Effector memory CD4-positive, alpha-beta T cell (primary cell): Measurements from ENCODE around the gene MTX3.

Experiments
- DNase-seq, 3 donors: peaks; one replicate each; pipeline ENCODE4 v3.0.0-alpha.2; 2020
- H3K27ac ChIP-seq: 2 replicates; pipeline ENCODE4 v1.7.0; 2013; ENCODE audit warnings: mild to moderate bottlenecking, low read length, moderate library complexity; ENCODE audit not compliant: insufficient read depth, poor library complexity, severe bottlenecking
- H3K27me3 ChIP-seq: replicated peaks from 2 replicates; pipeline ENCODE4 v1.7.0; 2013; ENCODE audit warnings: mild to moderate bottlenecking, low read length; ENCODE audit not compliant: insufficient read depth, control insufficient read depth, poor library complexity, severe bottlenecking
- H3K36me3 ChIP-seq: 2 replicates; pipeline ENCODE4 v1.7.0; 2013; ENCODE audit warnings: mild to moderate bottlenecking, low read length, moderate library complexity; ENCODE audit not compliant: control insufficient read depth, insufficient read depth
- H3K4me1 ChIP-seq: 2 replicates; pipeline ENCODE4 v1.7.0; 2013; ENCODE audit warnings: low read length, mild to moderate bottlenecking; ENCODE audit not compliant: control insufficient read depth, insufficient read depth, poor library complexity, severe bottlenecking
- H3K4me3 ChIP-seq: 2 replicates; pipeline ENCODE4 v1.7.0; 2013; ENCODE audit warnings: low read length, low read depth, mild to moderate bottlenecking; ENCODE audit not compliant: insufficient read depth, poor library complexity, severe bottlenecking
- H3K9me3 ChIP-seq: 2 replicates; pipeline ENCODE4 v1.7.0; 2013; ENCODE audit warnings: mild to moderate bottlenecking, low read length, moderate library complexity; ENCODE audit not compliant: control insufficient read depth

MTX3 gene

GRCh38 chr5:79984363-79984762 is 6.7 kb downstream of the MTX3 start:
- peaks cover 47% of the 10 kb centered on the region for H3K36me3 ChIP-seq

GRCh38 chr5:79983618-79984017 is 7.4 kb downstream of the MTX3 start:
- peaks cover 45% of the 10 kb centered on the region for H3K36me3 ChIP-seq
- peaks cover 5% of the 10 kb centered on the region for H3K4me1 ChIP-seq

More at GRCh38 chr5:79984363-79984762, 6.7 kb downstream of the MTX3 start:
- H3K9me3 ChIP-seq: no peaks in the 10 kb centered on the region
- no peak overlapping the region for H3K27ac ChIP-seq
- no peak for DNase-seq
- H3K4me3 ChIP-seq: no peak overlapping the region
- no peaks in the 10 kb centered on the region for H3K27me3 ChIP-seq
- H3K4me1 ChIP-seq: peaks cover 5% of the 10 kb centered on the region

DNA sequence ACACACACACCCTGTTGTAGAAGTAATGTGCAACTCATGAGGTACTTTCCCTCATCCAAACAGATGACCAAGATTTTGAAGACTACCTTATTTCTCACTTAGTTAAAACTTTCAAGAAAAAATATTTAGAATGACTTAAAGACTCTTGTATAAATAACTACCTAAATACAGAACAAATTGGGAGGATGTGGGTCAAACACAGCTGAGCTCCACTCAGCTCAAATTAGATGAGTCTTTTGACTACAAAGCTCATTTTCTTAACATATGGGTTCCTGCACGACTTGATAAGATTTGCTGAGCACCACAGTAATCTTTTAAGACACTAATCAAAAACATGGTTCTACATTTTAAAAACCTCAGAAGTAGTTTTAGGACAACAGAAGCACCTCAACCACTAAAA is 8.9 kb downstream of the MTX3 start:
- H3K36me3 ChIP-seq: peaks cover 45% of the 10 kb centered on the region
- no peak for DNase-seq
- H3K4me3 ChIP-seq: no peak overlapping the region
- H3K9me3 ChIP-seq: no peaks in the 10 kb centered on the region
- no peak overlapping the region for H3K27ac ChIP-seq
- H3K4me1 ChIP-seq: peaks cover 5% of the 10 kb centered on the region
- no peaks in the 10 kb centered on the region for H3K27me3 ChIP-seq

More at GRCh38 chr5:79983618-79984017, 7.4 kb downstream of the MTX3 start:
- Histone ChIP-seq H3K27me3 (no peaks in the 10 kb centered on the region), H3K4me3 (no peak overlapping the region), H3K27ac (no peak overlapping the region), H3K9me3 (no peaks in the 10 kb centered on the region)
- DNase-seq: no peak

DNA sequence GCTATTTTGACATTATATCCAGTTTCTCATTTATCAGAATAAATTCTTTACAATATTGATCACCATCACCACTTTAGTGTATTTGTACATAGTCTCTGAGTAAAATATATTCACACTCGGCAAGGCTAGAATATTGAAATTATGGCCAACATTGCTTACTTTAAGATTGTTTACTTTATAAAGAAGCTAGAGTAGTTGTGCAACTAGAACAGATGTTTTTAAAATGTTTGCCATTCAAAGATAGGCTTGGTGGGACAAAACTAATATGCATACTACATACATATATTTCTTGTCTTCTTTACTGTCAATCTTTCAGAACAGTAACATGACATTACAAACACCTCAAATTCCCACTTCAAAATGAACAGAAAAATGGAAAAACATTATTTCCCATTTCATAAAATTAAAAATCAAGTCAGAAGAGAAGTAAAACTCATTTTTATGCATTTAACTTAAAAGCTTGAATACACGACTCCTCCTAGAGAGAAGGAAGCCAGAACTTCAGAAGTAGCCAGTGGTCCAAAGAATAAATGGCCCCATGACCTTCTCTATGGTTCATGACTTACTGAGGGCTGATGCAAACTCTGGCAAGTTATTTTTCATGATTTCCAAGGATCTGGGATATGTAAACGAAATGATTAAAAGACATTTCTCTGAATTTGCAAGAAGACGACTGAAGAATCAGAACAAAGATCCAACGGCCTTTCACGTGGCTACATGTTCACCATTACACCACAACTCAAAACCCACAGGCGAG is 14.1 kb downstream of the MTX3 start:
- H3K36me3 ChIP-seq: peaks cover 5% of the 10 kb centered on the region
- H3K4me3 ChIP-seq: no peak overlapping the region
- no peaks in the 10 kb centered on the region for H3K27me3 ChIP-seq
- H3K9me3 ChIP-seq: no peaks in the 10 kb centered on the region
- no peak for DNase-seq
- H3K27ac ChIP-seq: no peak overlapping the region
- peaks cover 5% of the 10 kb centered on the region for H3K4me1 ChIP-seq

GRCh38 chr5:79975422-79975821 is 15.6 kb downstream of the MTX3 start:
- Histone ChIP-seq H3K4me1 (no peaks in the 10 kb centered on the region), H3K4me3 (no peak overlapping the region), H3K9me3 (no peaks in the 10 kb centered on the region), H3K27ac (no peak overlapping the region), H3K36me3 (peaks cover 5% of the 10 kb centered on the region), H3K27me3 (no peaks in the 10 kb centered on the region)
- no peak for DNase-seq

DNA sequence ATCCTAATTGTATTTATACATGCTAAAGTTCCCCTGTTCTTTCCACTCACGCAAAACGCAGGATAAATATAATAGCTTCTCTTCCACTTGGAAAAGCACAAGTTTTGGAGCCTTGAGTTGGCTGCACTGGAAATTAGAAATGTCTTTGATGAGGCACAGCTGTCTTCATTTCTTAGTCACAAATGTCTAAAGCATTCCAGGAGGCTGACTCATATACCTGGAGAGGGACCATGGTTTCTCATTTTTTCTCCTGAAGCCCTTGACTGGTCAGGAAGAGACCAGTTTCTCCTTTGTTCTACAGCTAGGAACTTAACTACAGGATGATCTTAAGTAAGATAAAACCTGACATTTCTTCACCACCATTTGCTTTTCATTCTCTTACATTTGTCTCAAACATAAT is 16.2 kb downstream of the MTX3 start:
- Histone ChIP-seq H3K4me3 (no peak overlapping the region), H3K4me1 (no peaks in the 10 kb centered on the region), H3K27ac (no peak overlapping the region), H3K27me3 (no peaks in the 10 kb centered on the region), H3K36me3 (peaks cover 5% of the 10 kb centered on the region), H3K9me3 (no peaks in the 10 kb centered on the region)
- no peak for DNase-seq

DNA sequence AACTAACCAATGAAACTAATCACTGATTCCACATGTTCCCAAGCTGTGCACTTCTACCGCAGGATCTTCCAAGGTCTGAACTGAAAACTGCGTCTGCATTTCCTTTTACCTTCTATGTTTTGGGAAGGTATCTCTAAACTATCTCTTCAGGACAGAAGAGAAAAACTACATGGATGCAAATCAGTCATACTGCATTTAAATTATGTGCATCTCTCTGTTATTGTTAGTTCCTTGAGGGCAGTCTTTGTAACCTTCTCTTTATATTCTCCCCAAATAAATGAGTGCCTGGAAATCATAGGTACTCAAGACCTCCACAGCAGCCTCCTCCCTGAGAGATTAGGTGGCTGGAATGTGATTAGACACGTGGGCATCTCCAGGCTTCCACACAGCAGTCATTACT is 17.1 kb downstream of the MTX3 start:
- Histone ChIP-seq H3K9me3 (no peaks in the 10 kb centered on the region), H3K4me3 (no peak overlapping the region), H3K4me1 (no peaks in the 10 kb centered on the region), H3K27me3 (no peaks in the 10 kb centered on the region), H3K36me3 (peaks cover 5% of the 10 kb centered on the region), H3K27ac (no peak overlapping the region)
- DNase-seq: no peak

DNA sequence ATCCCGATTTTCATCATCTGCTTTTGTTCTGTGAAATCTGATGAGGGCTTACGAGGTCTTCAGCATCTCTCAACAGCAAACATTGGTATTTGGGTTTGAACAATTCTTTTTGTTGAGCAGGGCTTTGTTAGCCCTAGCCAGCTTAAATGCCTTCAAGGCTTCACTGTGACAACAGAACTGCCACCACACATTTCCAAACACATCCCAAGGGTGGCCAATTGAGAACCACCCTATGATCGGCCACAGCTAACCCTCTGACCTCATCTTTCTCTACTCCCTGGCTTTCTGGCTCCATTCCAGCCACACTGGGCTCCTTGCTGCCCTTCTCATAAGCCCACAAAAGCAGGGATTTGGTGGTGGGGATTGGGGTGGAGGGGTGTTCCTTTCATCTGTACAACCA is 17.6 kb downstream of the MTX3 start:
- H3K27me3 ChIP-seq: no peaks in the 10 kb centered on the region
- H3K4me3 ChIP-seq: no peak overlapping the region
- no peak for DNase-seq
- H3K36me3 ChIP-seq: peaks cover 5% of the 10 kb centered on the region
- H3K4me1 ChIP-seq: no peaks in the 10 kb centered on the region
- no peak overlapping the region for H3K27ac ChIP-seq
- H3K9me3 ChIP-seq: no peaks in the 10 kb centered on the region

- Histone ChIP-seq H3K27me3 (no peaks in the 10 kb centered on the region), H3K27ac (no peak overlapping the region), H3K9me3 (no peaks in the 10 kb centered on the region), H3K4me3 (no peak overlapping the region), H3K36me3 (no peaks in the 10 kb centered on the region), H3K4me1 (no peaks in the 10 kb centered on the region)
- no peak for DNase-seq
Observed at GRCh38 chr5:79971156-79971555, 19.9 kb downstream of the MTX3 start.

DNA sequence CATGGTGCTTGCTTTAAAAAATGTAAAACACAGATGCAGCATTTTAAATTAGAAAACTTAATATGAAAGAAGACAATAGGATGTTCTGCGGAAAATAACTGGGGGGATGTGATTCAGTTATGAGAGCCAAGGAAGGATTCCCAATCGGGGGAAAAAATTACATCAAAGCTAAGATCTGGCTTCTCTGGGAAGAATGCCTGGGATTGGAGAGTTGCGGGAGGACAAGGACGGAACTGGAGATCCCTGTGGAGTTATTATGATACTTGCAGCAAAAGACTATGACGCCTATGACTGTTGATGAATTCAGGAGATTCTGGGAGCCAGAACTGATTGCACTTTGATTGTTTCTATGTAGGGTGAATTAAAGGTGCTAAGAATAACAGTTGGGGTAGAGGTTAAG is 24.6 kb downstream of the MTX3 start:
- H3K36me3 ChIP-seq: no peaks in the 10 kb centered on the region
- DNase-seq: no peak
- H3K4me1 ChIP-seq: no peaks in the 10 kb centered on the region
- H3K4me3 ChIP-seq: no peak overlapping the region
- H3K27ac ChIP-seq: no peak overlapping the region
- H3K27me3 ChIP-seq: no peaks in the 10 kb centered on the region
- no peaks in the 10 kb centered on the region for H3K9me3 ChIP-seq
